Measurements from ENCODE around the gene CFAP43.
"Not testable (repeated sequence)": the region's sequence is repeated elsewhere in the genome, so short reads cannot be mapped to it uniquely, and the experiment has no call there.

Gene CFAP43

DNA sequence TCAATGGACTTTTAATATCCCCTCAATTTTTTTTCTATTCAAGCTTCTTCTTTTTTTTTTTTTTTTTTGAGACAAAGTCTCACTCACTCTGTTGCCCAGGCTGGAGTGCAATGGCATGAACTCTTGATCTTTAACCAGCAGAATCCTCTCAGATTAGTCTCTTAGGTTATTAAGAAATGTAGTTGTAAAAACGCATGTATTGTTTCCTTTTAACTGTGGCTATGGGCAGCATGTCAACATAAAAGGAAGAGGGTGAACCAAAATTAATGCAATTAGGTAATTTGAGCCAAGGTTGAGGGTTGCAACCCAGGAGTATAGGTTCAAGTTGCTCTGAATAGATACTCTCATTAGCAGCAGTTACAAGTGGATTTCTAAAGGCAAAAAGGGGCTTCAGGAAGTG is 18.2 kb upstream of the CFAP43 start:
- DNase-seq (ENCODE audit: insufficient read length, low spot score): no peak
- TF ChIP-seq, protein P1, sequence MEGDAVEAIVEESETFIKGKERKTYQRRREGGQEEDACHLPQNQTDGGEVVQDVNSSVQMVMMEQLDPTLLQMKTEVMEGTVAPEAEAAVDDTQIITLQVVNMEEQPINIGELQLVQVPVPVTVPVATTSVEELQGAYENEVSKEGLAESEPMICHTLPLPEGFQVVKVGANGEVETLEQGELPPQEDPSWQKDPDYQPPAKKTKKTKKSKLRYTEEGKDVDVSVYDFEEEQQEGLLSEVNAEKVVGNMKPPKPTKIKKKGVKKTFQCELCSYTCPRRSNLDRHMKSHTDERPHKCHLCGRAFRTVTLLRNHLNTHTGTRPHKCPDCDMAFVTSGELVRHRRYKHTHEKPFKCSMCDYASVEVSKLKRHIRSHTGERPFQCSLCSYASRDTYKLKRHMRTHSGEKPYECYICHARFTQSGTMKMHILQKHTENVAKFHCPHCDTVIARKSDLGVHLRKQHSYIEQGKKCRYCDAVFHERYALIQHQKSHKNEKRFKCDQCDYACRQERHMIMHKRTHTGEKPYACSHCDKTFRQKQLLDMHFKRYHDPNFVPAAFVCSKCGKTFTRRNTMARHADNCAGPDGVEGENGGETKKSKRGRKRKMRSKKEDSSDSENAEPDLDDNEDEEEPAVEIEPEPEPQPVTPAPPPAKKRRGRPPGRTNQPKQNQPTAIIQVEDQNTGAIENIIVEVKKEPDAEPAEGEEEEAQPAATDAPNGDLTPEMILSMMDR (IDR thresholded peaks at IDR 0.05; ENCODE audit: insufficient read depth, missing control alignments): no peak
- no peak for FAIRE-seq

DNA sequence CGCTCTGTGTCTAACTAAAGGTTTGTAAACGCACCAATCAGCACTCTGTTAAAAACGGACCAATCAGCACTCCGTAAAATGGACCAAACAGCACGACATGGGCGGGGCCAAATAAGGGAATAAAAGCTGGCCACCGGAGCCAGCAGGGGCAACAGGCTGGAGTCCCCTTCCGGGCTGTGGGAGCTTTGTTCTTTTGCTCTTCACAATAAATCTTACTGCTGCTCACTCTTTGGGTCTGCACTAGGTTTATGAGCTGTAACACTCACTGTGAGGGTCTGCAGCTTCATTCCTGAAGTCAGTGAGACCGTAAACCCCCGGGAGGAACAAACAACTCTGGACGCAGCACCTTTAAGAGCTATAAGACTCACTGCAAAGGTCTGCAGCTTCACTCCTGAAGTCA is 16.8 kb upstream of the CFAP43 start:
- DNase-seq (ENCODE audit: insufficient read length, low spot score); FAIRE-seq: not testable (repeated sequence)

DNA sequence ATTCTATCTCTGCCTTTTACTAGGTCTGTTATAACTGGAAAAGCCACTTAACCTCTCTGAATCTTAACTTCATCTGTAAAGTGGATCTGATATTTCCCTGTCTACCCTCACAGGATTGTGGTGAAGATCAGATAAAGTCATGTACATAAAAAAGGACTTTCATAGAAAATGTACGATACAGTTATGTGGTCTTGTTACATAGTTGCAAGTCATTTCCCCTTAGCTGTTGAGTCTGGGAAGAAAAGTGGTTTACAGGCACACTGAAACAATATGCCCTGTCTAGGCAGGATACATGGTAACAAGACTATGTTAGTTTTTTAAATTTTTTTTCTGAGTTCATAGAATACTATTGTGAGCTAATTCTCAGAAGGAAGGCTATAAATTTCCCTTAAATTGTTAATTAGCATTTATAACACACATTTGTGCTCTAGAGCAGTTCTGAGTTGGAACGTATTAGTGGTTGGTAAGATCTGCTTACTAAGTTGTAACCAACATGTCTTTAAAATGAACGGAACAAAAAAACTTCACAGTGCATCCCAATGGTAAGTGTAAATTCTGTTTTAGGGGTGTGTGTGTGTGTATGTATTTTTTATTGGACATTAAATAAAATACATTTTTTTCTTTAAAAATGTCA is 15.5 kb upstream of the CFAP43 start:
- DNase-seq (ENCODE audit: insufficient read length, low spot score): no peak
- TF ChIP-seq, protein P1 (IDR thresholded peaks at IDR 0.05; ENCODE audit: insufficient read depth, missing control alignments): no peak
- FAIRE-seq: no peak

DNA sequence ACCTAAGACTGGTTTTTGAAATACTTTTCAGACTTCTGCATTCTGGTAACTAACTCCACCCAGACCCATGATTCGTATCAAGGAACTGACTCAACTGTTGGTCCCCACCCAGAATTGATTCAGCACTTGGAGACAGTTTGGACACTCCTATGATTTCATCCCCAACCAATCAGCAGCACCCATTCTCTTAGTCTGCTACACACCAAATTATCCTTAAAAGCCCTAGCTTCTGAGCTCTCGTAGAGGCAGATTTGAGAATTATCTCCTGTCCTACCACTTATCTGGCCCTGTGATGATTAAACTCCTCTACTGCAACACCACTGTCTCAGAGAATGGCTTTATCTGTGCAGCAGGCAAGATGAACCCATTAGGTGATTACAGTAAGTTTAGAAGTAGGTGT is 14.8 kb upstream of the CFAP43 start:
- TF ChIP-seq, protein P1 (IDR thresholded peaks at IDR 0.05; ENCODE audit: insufficient read depth, missing control alignments): no peak
- no peak for DNase-seq (ENCODE audit: insufficient read length, low spot score)
- no peak for FAIRE-seq

DNA sequence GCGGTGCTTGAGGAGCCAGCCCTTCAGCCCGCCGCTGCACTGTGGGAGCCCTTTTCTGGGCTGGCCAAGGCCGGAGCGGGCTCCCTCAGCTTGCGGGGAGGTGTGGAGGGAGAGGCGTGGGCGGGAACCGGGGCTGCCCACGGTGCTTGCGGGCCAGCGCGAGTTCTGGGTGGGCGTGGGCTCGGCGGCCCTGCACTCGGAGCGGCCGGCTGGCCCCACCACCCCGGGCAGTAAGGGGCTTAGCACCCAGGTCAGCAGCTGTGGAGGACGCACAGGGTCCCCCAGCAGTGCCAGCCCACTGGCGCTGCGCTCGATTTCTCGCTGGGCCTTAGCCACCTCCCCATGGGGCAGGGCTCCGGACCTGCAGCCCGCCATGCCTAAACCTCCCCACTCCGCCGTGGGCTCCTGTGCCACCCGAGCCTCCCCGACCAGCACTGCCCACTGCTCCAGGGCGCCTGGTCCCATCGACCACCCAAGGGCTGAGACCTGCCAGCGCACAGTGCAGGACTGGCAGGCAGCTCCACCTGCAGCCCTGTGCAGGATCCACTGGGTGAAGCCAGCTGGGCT is 13.0 kb upstream of the CFAP43 start:
- TF ChIP-seq, protein P1 (IDR thresholded peaks at IDR 0.05; ENCODE audit: insufficient read depth, missing control alignments): no peak
- no peak for FAIRE-seq

DNA sequence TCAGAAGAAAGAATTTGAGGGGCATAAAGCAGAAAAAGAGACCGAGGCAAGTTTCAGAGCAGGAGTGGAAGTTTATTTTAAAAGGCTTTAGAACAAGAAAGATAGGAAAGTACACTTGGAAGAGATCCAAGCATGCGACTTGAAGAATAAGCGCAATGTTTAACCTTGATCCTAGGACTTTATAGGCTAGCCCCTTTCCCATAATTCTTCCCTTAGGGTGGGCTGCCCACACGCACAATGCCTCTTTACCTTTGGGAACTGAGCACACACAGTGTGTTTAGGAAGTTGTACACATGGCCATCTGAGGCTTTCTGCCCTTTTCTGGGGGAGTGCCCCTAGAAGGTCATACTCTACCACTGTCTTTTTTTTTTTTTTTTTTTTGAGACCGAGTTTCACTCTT is 11.3 kb upstream of the CFAP43 start:
- FAIRE-seq: no peak
- TF ChIP-seq, protein P1 (IDR thresholded peaks at IDR 0.05; ENCODE audit: insufficient read depth, missing control alignments): no peak
- DNase-seq (ENCODE audit: insufficient read length, low spot score): no peak

More for the DNA sequence above, 13.0 kb upstream of the CFAP43 start:
- DNase-seq (ENCODE audit: insufficient read length, low spot score): no peak

DNA sequence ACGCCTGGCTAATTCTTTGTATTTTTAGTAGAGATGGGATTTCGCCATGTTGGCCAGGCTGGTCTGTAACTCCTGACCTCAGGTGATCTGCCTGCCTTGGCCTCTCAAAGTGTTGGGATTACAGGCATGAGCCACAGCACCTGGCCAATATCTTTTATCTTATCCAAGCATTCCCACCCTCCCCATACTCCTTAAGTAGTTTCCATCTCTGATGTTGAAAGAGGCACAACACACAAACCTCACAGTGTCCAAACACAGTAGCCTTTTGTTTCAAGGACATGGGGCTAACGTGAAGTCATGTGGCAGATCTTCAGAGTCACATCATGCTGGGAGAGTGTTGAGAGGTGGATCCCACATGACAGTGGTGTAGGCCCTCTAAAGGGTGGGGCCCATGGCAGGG is 10.8 kb upstream of the CFAP43 start:
- FAIRE-seq; DNase-seq (ENCODE audit: insufficient read length, low spot score): not testable (repeated sequence)

DNA sequence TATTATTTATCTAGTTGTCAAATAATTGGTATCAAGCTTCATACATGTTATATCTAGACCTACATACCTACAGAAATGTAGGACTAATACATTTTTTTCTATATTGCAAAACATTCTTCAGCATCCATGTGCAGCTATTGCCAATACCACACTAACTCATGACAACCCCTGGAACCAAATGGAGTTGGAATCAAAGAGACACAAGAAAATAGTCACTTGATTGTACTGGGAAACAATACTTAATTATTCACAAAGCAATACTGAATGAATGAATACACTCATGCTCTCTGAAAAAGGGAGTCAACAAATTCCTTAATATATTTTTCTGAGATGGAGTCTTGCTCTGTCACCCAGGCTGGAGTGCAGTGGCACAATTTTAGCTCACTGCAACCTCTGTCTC is 10.4 kb upstream of the CFAP43 start:
- no peak for FAIRE-seq

More for the DNA sequence above, 10.4 kb upstream of the CFAP43 start:
- no peak for DNase-seq (ENCODE audit: insufficient read length, low spot score)
- TF ChIP-seq, protein P1 (IDR thresholded peaks at IDR 0.05; ENCODE audit: insufficient read depth, missing control alignments): no peak
